Prostate gland (tissue), 2 donors: ENCODE results near the gene TSHZ3. TPM values are rescaled to one million over a fixed set of nuclear protein-coding genes. Genes with fewer than 3 reads are reported as not detected.

Experiments used
- DNase-seq: peaks from one replicate; pipeline ENCODE4 v3.0.0-alpha.2; 2019; ENCODE audit warnings: low spot score
- H3K27ac ChIP-seq, 2 donors: fragments of 200-600 bp; sonication (generic); 2 replicates each; pipeline ENCODE4 v1.5.1; 2017 to 2019
- H3K27me3 ChIP-seq: fragments of 200-600 bp; sonication (generic); replicated peaks from 2 replicates; pipeline ENCODE4 v1.5.1; 2019; ENCODE audit not compliant: insufficient read depth
- H3K36me3 ChIP-seq, 2 donors: fragments of 200-600 bp; sonication (generic); 1 replicate in 1 of 2; 2 replicates in 1 of 2; pipeline versions ENCODE4 v1.5.1 to v1.8.1; 2017 to 2019
- H3K4me1 ChIP-seq: fragments of 200-600 bp; sonication (generic); replicated peaks from 2 replicates; pipeline ENCODE4 v1.5.1; 2019
- H3K4me3 ChIP-seq, 2 donors: fragments of 200-600 bp; sonication (generic); 2 replicates each; pipeline ENCODE4 v1.5.1; 2017 to 2019
- H3K9me3 ChIP-seq: fragments of 200-600 bp; sonication (generic); 2 replicates; pipeline ENCODE4 v1.5.1; 2017
- CTCF ChIP-seq, 4 experiments: fragments of 200-600 bp in 2 of 4; fragments of 450-650 bp in 2 of 4; sonication (generic) in 2 of 4; IDR thresholded peaks; 1 replicate in 3 of 4; 2 replicates in 1 of 4; pipeline ENCODE4 v1.5.1; 2016 to 2019; ENCODE audit warnings: antibody characterized with exemption in 4 of 4, mild to moderate bottlenecking in 2 of 4, moderate library complexity in 2 of 4
- POLR2A ChIP-seq: fragments of 450-650 bp; IDR thresholded peaks from one replicate; pipeline ENCODE4 v1.6.1; 2016; ENCODE audit warnings: antibody characterized with exemption, mild to moderate bottlenecking
- POLR2AphosphoS5 ChIP-seq: sonication (generic); formaldehyde crosslinking; IDR thresholded peaks from one replicate; pipeline ENCODE4 v1.6.1; 2017; ENCODE audit warnings: antibody characterized with exemption
- WGBS: methylation state at CpG from one replicate; pipeline ENCODE4 v1.1.5; 2018; 5-methylcytosine and 5-hydroxymethylcytosine counted together
- intact Hi-C: fragments of 100-400 bp; cut with DNase I; formaldehyde crosslinking; loops from one replicate; pipeline ENCODE4 v1.14.2; 2022
- total RNA-seq, 2 donors: library from RNA; depleted of rRNA; stranded (reverse); fragments of >200 nt; gene quantifications; one replicate each; pipeline ENCODE4 v1.1.0, GENCODE V29; 2016

TSHZ3 gene
- total RNA-seq, 2 donors from 2014 or later: 10.4 to 18.4 TPM

GRCh38 chr19:31355665-31356289 lies 6.5 kb upstream of the TSHZ3 start:
- WGBS: 88% methylated on average over 22 of the region's 22 CpGs
- no peak overlapping the region for H3K27ac ChIP-seq
- no peak overlapping the region for H3K4me3 ChIP-seq
- TF ChIP-seq POLR2A: no peak
- no peak for TF ChIP-seq CTCF (IDR thresholded peaks at IDR 0.05)
- no peak for TF ChIP-seq POLR2AphosphoS5
- H3K36me3 ChIP-seq: no peaks in the 10 kb centered on the region
- no peaks in the 10 kb centered on the region for H3K27me3 ChIP-seq
- intact Hi-C loops: loop anchor here (10.0 kb wide), 3 partner anchors 231 to 869 kb away; no protein-coding TSS in a partner anchor
- no peaks in the 10 kb centered on the region for H3K9me3 ChIP-seq
- H3K4me1 ChIP-seq: no peaks in the 10 kb centered on the region
- DNase-seq: no peak

GRCh38 chr19:31354799-31355664 lies 5.8 kb upstream of the TSHZ3 start:
- no peak overlapping the region for H3K4me3 ChIP-seq
- intact Hi-C loops: loop anchor here (5.0 to 10.0 kb wide), 4 partner anchors 230 to 870 kb away; no protein-coding TSS in a partner anchor
- TF ChIP-seq CTCF (IDR thresholded peaks at IDR 0.05): no peak
- no peak for TF ChIP-seq POLR2AphosphoS5
- no peak for TF ChIP-seq POLR2A
- no peaks in the 10 kb centered on the region for H3K36me3 ChIP-seq
- H3K27ac ChIP-seq: no peak overlapping the region
- H3K9me3 ChIP-seq: no peaks in the 10 kb centered on the region
- H3K27me3 ChIP-seq: no peaks in the 10 kb centered on the region
- 66% methylated on average over 25 of the region's 25 CpGs for WGBS
- no peaks in the 10 kb centered on the region for H3K4me1 ChIP-seq
- no peak for DNase-seq

- Histone ChIP-seq H3K36me3 (no peaks in the 10 kb centered on the region), H3K4me3 (no peak overlapping the region), H3K27ac (no peak overlapping the region), H3K27me3 (no peaks in the 10 kb centered on the region), H3K9me3 (no peaks in the 10 kb centered on the region), H3K4me1 (no peaks in the 10 kb centered on the region)
- TF ChIP-seq POLR2AphosphoS5: no peak
- no peak for DNase-seq
- intact Hi-C loops: loop anchor here (5.0 to 10.0 kb wide), 4 partner anchors 230 to 870 kb away; no protein-coding TSS in a partner anchor
- 67% methylated on average over 10 of the region's 10 CpGs for WGBS
Observed at GRCh38 chr19:31354316-31354715, 5.1 kb upstream of the TSHZ3 start.

GRCh38 chr19:31353833-31354232 lies 4.6 kb upstream of the TSHZ3 start:
- DNase-seq: peak; percentile 68
- WGBS: 26% methylated on average over 10 of the region's 10 CpGs
- Histone ChIP-seq H3K9me3 (no peaks in the 10 kb centered on the region), H3K4me1 (no peaks in the 10 kb centered on the region), H3K4me3 (no peak overlapping the region), H3K27me3 (no peaks in the 10 kb centered on the region), H3K36me3 (no peaks in the 10 kb centered on the region), H3K27ac (no peak overlapping the region)
- intact Hi-C loops: loop anchor here (5.0 to 10.0 kb wide), 4 partner anchors 229 to 871 kb away; no protein-coding TSS in a partner anchor
- TF ChIP-seq POLR2A (no peak), POLR2AphosphoS5 (peak; percentile 53), CTCF (IDR thresholded peaks at IDR 0.05) (peak in 3 of 4 experiments; percentile 27 to 47 (median 39))
